Pancreas (tissue), 10 donors: ENCODE data around the gene KCNQ5. TPM values are rescaled to one million over a fixed set of nuclear protein-coding genes. Genes with fewer than 3 reads are reported as not detected.
A peak's percentile ranks its signal among the peaks of the same experiment; 100 is the strongest.
"Not testable (repeated sequence)": the region's sequence is repeated elsewhere in the genome, so short reads cannot be mapped to it uniquely, and the experiment has no call there.

Experiments used
- ATAC-seq, 4 donors: fragments of 200-7000 bp; cut with Tn5 transposase; one replicate each; pipeline versions ENCODE4 v1.8.0 to v1.9.1; 2020; ENCODE audit warnings: mild to moderate bottlenecking in 4 of 4, moderate library complexity in 4 of 4
- DNase-seq, 6 donors: peaks; one replicate each; pipeline ENCODE4 v3.0.0-alpha.2; 2020
- FAIRE-seq: peaks from 2 replicates; lab custom pipeline; 2012; peaks lifted over from hg19 to GRCh38; lab: Jason Lieb, UNC
- H3K27ac ChIP-seq, 4 donors: fragments of 200-600 bp; sonication (generic); 1 replicate in 3 of 4; 2 replicates in 1 of 4; pipeline versions ENCODE4 v1.5.0 to v1.8.0; 2020
- H3K27me3 ChIP-seq, 4 donors: fragments of 200-600 bp; one replicate each; pipeline ENCODE4 v1.8.0; 2021
- H3K36me3 ChIP-seq, 3 donors: fragments of 200-600 bp; sonication (generic) in 1 of 3; one replicate each; pipeline versions ENCODE4 v1.5.0 to v1.8.0; 2020 to 2021
- H3K4me1 ChIP-seq, 3 donors: fragments of 200-600 bp; one replicate each; pipeline ENCODE4 v1.8.0; 2021
- H3K4me3 ChIP-seq, 4 donors: fragments of 200-600 bp; sonication (generic) in 2 of 4; one replicate each; pipeline versions ENCODE4 v1.5.0 to v1.8.0; 2020 to 2021
- H3K9me3 ChIP-seq, 4 donors: fragments of 200-600 bp; one replicate each; pipeline ENCODE4 v1.8.0; 2021
- WGBS, 2 donors: extraction: QIAGEN DNeasy Blood & Tissue Kit; methylation state at CpG; one replicate each; pipeline ENCODE4 v1.1.7; 2013; 5-methylcytosine and 5-hydroxymethylcytosine counted together
- intact Hi-C, 3 donors: fragments of 100-400 bp; cut with DNase I; formaldehyde crosslinking; loops; one replicate each; pipeline versions ENCODE4 v1.11.1 to v1.14.2; 2022
- polyA plus RNA-seq, 2 donors: library from polyadenylated mRNA; stranded (reverse); fragments of 200-250 nt; gene quantifications; one replicate each; pipeline ENCODE4 v1.2.3, GENCODE V29; 2013
- total RNA-seq, 6 donors: library from RNA; stranded (reverse); fragmentation: NEBNext Ultra II Directional in 4 of 6; extraction: Animal tissue kit (Norgen Biotek cat#: 25700) in 4 of 6; gene quantifications; one replicate each; pipeline versions ENCODE4 v1.2.1 to v1.2.4, GENCODE V29; 2021 to 2023
- TF ChIP-seq, protein P1 (sequence below), 4 donors: fragments of 200-600 bp; sonication (generic) in 3 of 4; IDR thresholded peaks; one replicate each; pipeline versions ENCODE4 v1.5.0 to v1.8.0; 2021; ENCODE audit warnings: antibody characterized with exemption in 4 of 4
- donor health status: healthy with polysubstance abuse.
- donor health status: DM: no; HTN: no; CAD: no; lungs with moderate emphysema.
- donor health status: DM: no; HTN: no; CAD: no.
- donor health status: control.
- donor health status: control.
- donor health status: Bipolar disorder and iron deficiency.
- donor health status: DM: yes; HTN: yes; CAD: no.
- donor health status: DM: no; HTN: no; CAD: no.
- donor health status: DM: no; HTN: no; CAD: no.
- donor health status: DM: yes; HTN: yes; CAD: no.

Gene KCNQ5
- total and polyA plus RNA-seq, 8 donors: 0.03 to 1.1 (median 0.13) TPM

DNA sequence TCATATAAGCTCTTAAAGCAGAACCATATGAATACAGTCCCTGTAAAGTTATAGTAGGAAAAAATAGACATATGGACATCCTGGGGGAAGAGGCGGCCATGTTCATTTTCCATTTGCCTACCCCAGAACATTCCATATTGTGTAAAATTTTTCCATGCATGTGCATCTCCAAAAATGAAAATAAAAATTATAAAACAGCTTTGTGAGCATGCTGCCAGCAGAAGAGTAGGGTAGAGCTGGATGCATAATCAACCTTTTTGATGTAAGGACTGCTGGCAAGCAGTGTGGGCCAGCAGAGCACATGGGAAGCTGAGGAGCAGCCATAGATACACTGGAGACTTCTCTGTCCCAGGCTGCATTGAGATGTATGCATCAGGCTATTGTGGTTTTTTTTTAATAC is 271.0 kb downstream of the KCNQ5 start:
- 90 to 94% methylated on average over 1 of the region's 1 CpG for WGBS, 2 donors
- intact Hi-C loops: no loop called here
- H3K36me3 ChIP-seq: no peaks in the 10 kb centered on the region
- H3K27me3 ChIP-seq: no peaks in the 10 kb centered on the region
- no peak for FAIRE-seq
- no peak for ATAC-seq
- H3K4me3 ChIP-seq: no peak overlapping the region
- DNase-seq: no peak
- no peaks in the 10 kb centered on the region for H3K4me1 ChIP-seq
- H3K9me3 ChIP-seq: no peaks in the 10 kb centered on the region
- TF ChIP-seq, protein P1, sequence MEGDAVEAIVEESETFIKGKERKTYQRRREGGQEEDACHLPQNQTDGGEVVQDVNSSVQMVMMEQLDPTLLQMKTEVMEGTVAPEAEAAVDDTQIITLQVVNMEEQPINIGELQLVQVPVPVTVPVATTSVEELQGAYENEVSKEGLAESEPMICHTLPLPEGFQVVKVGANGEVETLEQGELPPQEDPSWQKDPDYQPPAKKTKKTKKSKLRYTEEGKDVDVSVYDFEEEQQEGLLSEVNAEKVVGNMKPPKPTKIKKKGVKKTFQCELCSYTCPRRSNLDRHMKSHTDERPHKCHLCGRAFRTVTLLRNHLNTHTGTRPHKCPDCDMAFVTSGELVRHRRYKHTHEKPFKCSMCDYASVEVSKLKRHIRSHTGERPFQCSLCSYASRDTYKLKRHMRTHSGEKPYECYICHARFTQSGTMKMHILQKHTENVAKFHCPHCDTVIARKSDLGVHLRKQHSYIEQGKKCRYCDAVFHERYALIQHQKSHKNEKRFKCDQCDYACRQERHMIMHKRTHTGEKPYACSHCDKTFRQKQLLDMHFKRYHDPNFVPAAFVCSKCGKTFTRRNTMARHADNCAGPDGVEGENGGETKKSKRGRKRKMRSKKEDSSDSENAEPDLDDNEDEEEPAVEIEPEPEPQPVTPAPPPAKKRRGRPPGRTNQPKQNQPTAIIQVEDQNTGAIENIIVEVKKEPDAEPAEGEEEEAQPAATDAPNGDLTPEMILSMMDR (IDR thresholded peaks at IDR 0.05): no peak
- no peak overlapping the region for H3K27ac ChIP-seq

DNA sequence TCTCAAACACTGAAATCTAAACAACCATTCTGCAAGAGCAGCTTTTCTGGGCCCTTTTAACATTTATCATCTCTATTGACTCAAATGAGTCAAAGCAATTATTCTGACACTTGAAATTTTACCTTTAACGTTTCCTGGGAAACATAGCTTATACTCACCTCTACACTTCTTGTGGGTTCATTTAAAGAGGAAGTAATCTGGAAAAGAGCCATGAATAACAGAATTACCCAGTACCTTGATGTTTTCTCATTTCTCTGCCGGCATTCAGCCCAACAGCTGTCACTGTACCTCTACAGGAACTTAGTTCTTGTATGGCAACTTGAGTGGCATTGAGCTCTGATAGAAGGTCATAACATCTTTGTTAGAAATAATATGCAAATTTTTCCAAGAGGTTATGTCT is 272.2 kb downstream of the KCNQ5 start:
- Histone ChIP-seq H3K36me3 (no peaks in the 10 kb centered on the region), H3K27ac (no peak overlapping the region), H3K4me3 (no peak overlapping the region), H3K27me3 (no peaks in the 10 kb centered on the region), H3K4me1 (no peaks in the 10 kb centered on the region), H3K9me3 (no peaks in the 10 kb centered on the region)
- WGBS, 2 donors: 13 to 29% methylated on average over 2 of the region's 2 CpGs
- DNase-seq: no peak
- FAIRE-seq: no peak
- intact Hi-C loops: no loop called here
- ATAC-seq: peak in 2 of 4 donors; percentile 39 to 70
- TF ChIP-seq, protein P1 (IDR thresholded peaks at IDR 0.05): no peak

DNA sequence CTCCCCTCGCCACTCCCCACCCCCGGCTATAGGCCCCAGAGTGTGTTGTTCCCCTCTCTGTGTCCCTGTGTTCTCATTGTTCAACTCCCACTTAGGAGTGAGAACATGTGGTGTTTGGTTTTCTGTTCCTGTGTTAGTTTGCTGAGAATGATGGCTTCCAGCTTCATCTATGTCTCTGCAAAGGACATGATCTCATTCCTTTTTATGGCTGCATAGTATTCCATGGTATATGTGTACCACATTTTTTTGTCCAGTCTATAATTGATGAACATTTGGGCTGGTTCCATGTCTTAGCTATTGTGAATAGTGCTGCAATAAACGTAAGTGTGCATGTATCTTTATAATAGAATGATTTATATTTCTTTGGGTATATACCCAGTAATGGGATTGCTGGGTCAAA is 276.4 kb downstream of the KCNQ5 start:
- H3K27me3 ChIP-seq, H3K27ac ChIP-seq, intact Hi-C loops, FAIRE-seq, H3K4me3 ChIP-seq, H3K36me3 ChIP-seq, H3K4me1 ChIP-seq, DNase-seq, H3K9me3 ChIP-seq, ATAC-seq: not testable (repeated sequence)
- WGBS, 2 donors: 47 to 58% methylated on average over 3 of the region's 3 CpGs

DNA sequence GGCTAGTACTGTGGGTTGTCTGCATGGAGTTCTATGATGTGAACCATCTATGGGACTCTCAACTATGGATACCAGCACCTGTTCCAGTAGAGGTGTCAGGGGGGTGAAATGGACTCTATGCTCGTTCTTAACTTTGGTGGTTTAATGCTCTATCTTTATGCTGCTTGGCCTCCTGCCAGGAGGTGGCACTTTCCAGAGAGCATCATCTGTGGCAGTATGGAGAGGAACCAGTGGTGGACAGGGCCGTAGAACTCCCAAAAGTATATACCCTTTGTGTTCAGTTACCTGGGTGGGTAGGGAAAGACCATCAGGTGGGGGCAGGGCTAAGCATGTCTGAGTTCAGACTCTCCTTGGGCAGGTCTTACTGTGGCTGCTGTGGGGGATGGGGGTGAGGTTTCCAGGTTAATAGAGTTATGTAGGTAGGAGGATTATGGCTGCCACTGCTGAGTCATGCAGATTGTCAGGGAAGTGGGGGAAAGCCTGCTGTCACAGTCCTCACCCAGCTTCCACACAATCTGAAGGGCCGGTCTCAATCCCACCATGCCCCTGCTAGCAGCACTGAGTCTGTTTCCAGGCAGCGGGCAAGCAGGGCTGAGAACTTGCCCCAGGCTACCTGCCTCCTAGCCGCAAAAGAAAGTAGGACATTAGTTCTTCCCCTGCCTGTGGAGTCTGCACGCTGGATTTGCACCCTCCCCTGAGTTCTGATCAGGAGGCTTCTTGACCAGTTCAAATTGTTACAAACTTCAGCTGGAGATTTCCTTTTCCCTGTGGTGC is 284.0 kb downstream of the KCNQ5 start:
- FAIRE-seq: no peak
- intact Hi-C loops: no loop called here
- Histone ChIP-seq H3K4me3 (no peak overlapping the region), H3K27ac (no peak overlapping the region), H3K27me3 (no peaks in the 10 kb centered on the region), H3K4me1 (no peaks in the 10 kb centered on the region), H3K36me3 (no peaks in the 10 kb centered on the region), H3K9me3 (no peaks in the 10 kb centered on the region)
- no peak for DNase-seq
- 86 to 93% methylated on average over 6 of the region's 6 CpGs for WGBS, 2 donors
- ATAC-seq: no peak
- TF ChIP-seq, protein P1 (IDR thresholded peaks at IDR 0.05): no peak

DNA sequence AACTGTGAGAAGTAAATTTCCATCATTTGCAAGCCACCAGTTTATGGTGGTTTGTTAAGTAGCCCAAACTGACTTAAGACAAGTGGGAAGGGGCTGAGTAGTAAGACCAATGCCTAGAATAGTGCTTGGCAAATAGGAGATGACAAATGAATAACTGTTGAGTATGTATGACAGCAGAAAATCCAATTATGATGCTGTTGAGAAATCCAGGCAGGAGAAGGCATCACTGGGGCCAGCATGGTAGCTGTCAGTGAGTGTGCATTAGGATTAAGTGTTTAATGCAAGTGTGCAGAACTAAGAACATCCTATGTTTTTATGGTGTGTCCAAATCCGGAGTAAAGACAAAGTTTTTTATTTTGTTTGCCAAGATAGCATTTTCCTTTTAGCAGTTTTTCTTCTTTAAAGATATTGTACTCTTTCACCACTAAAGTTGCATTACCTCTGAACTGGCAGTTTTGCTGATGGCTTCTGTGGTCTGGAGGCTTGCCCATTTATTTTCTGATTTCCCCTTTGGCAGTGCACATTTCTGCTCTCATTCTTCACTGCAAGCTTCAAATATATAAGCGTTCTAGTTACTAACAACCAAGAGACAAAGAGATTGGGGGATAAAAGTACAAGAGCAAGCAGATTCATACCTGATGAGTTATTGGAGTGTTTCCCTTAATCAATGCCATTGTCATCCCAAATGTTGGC is 289.7 kb downstream of the KCNQ5 start:
- no peak for ATAC-seq
- H3K27me3 ChIP-seq: no peaks in the 10 kb centered on the region
- no peaks in the 10 kb centered on the region for H3K4me1 ChIP-seq
- intact Hi-C loops: no loop called here
- TF ChIP-seq, protein P1 (IDR thresholded peaks at IDR 0.05): no peak
- no peaks in the 10 kb centered on the region for H3K36me3 ChIP-seq
- FAIRE-seq: no peak
- no peak for DNase-seq
- H3K9me3 ChIP-seq: no peaks in the 10 kb centered on the region
- H3K4me3 ChIP-seq: no peak overlapping the region
- WGBS, 2 donors: 66 to 69% methylated on average over 2 of the region's 2 CpGs
- H3K27ac ChIP-seq: no peak overlapping the region
